Stimulated activated CD4-positive, alpha-beta T cell treated with anti-CD3 and anti-CD28 coated beads, TNF-alpha, amount 100 ng/mL, for 1 hour (primary cell): ENCODE data around the gene TKTL1.
"Not testable (repeated sequence)": the region's sequence is repeated elsewhere in the genome, so short reads cannot be mapped to it uniquely, and the experiment has no call there.

Experiments
- DNase-seq, 3 donors: peaks; one replicate each; pipeline ENCODE4 v3.0.0-alpha.2; 2020; ENCODE audit warnings: low read depth in 3 of 3, low spot score in 1 of 3

Gene TKTL1

DNA sequence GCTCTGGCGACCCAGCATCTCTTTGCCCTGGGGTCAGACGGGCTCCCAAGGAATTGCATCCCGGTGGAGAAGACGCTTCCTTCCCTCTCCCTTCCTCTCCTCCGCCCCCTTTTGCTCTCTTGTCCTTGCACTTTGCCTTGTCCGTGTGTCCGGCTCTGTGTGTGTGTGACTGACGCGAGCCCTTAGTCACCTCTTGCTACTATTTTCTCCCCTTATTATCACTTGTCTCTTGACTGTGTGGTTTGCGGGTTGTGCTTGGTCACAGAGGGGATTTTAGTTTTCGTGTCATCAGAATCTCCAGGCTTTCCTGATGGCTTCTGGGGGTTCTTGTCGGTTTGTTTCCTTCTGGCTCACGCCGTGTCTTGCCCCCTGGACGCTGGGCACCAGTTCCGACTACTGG is 47.5 kb downstream of the TKTL1 start:
- DNase-seq, result not testable (repeated sequence)

DNA sequence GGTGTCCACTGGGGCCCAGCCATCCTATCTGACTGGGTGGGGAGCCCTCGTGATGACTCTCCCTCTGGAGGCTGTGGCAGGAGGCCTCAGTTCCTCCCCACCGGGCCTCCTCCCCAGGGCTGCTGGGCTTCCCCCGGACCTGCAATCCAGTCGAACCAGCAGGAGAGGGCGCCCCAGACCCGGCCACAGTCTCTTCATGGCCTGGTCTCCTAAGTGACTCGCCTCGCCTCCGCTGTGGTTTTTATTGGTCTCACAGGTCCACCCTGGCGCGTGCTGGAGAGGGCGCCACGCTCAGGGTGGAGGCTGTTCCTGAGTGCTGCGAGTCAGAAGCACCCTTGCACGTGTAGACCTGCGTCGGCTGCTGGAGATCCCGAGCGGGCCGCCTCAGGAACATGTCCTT is 48.0 kb downstream of the TKTL1 start:
- not testable (repeated sequence) for DNase-seq

DNA sequence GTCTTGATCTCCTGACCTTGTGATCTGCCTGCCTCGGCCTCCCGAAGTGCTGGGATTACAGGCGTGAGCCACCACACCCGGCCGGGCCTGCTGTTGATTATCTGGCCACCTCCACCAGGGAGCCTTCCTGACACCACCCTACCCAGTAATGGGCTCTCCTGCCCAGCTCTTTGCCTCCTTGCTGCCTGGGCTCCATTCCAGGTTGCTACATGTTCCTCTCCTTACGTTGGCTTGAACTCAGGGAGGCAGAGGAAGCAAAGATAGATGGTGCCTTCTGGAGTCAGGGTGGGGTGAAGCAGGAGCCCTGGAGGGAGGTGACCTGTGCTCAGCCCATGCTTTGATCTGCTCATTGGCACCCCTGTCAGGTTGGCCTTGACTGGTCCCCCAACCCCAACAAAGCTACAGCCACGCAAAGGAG is 52.5 kb downstream of the TKTL1 start:
- no peak for DNase-seq

DNA sequence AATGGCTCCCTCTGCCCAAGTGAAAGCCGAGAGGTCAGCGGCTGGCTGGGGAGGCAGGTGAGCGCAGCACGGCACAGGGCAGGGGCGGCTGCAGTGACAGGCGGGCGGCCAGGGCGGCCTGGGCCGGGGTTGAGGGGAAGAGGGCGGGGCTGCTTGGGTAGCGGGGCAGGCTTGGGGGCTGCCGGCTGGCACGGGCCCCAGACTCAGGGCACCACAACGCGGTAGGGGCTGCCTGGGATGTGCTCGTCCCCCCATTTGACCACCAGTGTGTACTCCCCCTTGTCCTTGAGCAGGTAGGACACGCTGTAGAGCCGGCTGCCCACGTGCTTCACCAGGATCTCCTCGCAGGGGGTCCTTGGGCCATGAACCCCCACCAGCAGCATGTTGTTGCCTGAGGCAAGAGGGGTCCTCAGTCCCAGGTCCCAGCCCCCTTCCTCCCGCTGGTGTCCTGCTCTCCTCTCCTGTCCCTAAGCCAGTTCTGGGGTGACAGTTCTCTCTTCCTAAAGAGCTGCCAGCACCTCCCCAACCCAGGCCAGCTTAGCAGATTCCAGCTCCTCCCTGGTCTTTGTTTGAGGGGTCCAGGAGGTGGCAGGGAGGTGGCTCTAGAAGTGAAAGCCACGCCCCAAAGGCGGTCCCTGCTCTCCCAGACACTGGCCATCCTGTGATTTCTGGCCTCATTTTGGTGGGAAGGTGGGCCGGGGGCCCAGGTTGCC is 53.2 kb downstream of the TKTL1 start:
- DNase-seq, result no peak

DNA sequence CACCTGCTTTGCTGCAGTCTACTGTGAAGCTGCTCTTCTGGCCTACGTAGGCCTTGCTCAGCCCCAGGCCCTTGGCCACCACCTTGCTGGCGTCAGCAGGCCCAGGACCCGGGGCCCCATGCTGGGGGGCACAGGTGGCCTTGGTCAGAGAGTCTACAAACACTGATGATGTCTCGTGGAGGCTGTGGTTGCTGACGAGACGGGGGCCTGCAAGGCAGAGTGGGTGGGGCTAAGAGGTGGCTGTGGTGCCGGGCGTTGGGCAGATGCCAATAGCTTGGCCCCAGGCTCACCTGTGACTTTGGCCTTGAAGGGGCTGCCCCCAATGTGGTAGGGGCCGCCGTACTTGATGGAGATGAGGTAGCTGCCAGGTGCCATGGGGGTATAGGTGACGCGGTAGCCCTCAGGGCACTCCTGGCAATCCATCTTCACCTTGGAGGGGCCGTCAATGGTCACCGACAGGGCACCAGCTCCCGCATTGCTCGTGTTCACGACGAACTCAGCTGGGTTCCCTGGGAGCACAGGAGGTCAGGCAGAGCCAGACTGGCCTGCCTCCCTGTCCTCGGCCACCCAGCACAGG is 53.9 kb downstream of the TKTL1 start:
- DNase-seq, result no peak

DNA sequence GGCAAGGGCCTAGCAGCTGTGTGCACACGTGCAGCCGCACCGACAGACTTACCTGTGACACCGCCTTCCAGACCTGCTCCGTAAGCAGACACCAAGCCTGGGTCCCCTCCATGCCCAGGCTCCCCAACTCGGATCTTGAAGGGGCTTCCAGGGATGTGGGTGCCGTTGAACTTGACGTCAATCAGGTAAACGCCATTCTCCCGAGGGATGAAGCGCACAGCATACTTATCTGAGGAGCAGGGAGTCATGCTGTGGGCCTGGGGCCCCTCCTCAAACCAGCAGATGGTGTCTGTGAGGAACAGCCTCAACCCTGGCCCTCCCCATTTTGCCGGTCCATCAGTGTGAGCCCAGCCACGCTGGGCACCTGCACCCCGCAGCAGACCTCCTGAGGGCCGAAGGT is 54.4 kb downstream of the TKTL1 start:
- no peak for DNase-seq

DNA sequence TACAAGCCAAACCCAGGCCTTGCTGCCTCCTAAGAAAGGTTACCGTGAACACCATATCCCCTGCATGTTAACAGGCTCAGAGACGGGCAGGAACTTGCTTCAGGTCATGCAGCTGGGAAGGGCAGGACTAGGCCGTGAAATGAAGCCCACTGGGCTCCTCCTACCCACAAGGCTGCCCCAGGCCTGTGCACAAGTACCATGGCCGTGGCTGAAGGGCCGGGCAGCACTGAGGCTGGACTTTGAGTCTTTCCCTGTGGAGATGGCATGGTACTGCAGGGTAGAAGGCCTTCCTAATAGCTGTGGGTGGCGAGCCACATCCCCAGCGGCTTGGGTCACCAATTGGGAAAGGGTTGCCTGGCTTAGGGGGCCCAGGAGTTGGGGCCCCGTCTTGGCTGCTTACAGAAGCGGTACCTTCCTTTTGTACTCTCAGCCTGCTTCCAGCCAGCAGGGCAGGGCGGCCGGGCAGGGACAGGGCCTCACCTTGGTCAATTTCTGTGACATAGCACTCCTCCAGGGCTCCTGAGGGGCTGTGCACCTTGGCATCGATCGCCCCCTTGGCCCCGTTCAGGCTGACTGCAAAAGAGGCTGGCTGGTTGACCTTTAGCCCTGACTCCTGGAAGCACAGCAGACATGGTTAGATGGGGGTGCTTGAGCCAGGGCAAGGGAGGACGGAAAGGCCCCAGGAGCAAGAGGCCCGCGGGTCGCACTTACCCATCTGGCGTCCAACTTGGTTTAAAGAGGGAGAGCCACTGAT is 55.0 kb downstream of the TKTL1 start:
- no peak for DNase-seq

DNA sequence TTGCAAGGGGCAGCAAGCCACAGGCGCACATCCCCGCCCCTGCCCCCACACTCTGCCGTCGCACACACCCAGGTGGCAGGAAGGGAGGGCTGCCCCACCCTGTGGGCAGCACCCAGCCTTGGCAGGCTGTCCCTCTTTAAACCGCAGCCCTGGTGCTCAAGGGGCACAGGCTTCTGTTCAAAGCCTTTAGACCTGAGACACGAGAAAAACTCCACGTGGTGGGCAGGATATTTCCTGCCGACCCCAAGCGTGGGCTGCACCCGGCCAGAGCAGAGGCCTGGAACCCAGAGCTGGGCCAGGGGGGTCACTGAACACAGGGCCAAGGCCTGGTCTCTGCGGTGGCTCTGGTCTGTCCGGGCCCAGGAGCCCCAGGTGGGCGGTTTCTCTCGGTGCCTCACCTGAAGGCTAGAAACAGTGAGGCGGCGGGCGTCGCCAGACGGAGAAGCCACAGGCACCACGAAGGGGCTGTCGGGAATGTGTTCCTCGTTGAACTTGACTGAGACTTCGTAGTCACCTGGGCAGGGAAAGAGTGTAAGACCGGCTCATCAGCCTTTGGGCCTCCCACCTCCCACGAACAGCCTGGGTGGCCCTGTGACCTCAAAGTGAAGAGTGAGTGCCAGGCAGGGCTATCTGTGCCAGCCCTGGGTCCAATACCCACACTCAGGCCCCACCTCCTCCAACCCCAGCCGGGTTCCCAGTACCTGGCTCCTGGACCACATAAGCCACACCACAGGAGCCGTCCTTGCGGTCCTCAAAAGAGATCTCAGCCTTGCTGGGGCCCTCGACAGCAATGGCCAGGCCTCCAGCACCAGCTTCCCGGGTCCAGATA is 55.8 kb downstream of the TKTL1 start:
- DNase-seq, result no peak

DNA sequence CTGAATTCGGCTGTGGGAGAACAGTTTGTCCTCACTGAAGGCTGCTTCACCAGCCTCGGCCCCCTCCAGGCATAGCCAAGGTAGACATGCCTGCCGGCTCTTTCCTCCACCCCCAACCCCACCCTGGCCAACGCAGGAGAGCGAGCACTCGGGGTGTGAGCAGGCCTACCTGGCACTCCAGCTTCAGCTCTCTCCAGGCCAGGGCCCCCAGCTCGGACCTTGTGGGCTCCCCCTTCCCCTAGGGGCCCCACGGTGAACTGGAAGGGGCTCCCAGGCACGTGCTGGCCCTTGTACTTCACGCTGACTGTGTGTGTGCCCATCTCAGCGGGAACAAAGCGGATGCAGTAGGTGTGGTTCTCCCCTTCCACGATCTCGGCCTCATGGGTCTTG is 56.4 kb downstream of the TKTL1 start:
- no peak for DNase-seq

DNA sequence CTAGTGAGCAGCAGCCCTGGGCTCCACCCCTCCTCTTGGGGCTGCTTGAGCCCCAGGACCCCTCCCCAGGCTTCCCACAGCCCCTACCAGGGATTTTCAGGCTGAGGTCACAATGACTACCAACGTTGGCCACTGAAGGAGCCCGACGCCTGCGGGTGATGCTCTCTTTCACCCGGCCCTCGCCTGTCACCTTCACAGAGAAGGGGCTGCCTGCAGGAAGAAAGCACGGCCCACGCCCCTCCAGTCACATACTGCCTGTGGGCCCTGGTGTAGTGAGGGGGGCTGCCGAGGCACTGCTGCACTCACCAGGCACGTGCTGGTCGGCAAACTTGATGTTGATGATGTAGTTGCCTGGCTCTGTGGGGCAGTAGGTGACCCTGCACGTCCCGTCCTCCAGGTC is 56.9 kb downstream of the TKTL1 start:
- DNase-seq, result no peak

DNA sequence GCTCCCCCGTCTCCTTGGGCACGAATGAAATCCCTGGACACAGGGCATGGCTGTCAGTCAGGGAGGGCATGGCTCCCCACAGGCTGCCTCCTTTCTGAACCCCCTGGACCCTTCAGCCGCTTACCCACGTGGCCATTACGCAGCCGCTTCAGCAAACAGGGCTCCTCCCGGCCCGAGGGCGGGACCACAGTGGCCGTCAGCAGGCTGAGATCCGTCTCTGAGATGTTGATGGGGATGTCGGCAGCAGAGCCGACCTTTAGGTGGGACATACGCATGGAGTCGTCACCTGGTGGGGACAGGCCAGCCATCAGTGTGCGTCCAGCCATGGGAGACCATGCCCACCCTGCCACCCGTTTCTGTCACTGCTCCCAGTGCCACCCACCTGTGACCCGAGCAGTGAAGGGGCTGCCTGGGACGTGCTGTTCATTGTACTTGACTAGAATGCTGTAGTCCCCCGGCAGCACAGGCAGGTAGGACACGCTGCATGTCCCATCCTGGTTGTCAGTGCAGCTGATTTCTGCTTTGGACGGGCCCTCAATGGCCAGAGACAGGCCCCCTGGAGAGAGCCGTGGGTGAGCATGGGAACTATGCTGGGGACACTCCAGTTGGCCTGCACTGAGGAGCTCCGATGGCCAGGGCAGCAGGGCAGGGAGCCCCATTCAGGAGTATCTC is 57.7 kb downstream of the TKTL1 start:
- no peak for DNase-seq

DNA sequence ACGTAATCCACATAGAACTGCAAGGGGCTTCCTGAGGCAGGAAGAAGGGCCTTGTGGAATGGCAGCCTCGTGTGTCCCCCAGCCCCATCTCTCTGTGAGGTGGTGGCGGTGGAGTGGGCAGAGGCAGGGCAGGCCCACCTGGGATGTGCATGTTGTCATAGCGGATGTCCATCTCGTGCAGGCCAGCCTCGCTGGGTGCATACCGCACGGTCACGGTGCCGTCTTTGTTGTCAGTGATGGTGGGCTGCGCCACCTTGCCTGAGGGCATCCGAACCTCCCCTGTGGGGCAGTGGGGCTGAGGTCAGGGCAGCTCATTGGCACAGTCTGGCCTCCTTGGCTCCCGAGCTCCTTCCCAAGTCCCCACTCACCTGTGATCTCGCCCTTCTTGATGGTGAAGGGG is 58.4 kb downstream of the TKTL1 start:
- no peak for DNase-seq

DNA sequence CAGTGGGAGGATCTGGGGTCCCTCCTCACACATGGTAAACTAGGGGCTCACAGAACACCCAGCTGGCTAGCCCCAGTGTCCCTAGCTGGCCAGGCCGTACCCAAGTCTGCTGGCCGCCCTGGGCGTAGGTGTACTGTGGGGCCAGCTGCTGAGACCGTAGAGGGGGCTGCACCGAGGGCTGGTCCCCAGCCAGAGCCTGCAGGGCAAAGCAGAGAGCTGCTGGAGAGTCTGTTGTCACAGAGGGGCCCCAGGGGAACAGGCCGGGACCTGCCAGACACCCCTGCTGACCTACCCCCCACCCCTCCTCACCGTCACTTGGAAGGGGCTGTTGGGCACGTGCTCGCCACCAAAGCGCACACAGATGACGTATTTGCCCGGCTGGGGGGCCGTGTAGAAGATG is 58.9 kb downstream of the TKTL1 start:
- no peak for DNase-seq

DNA sequence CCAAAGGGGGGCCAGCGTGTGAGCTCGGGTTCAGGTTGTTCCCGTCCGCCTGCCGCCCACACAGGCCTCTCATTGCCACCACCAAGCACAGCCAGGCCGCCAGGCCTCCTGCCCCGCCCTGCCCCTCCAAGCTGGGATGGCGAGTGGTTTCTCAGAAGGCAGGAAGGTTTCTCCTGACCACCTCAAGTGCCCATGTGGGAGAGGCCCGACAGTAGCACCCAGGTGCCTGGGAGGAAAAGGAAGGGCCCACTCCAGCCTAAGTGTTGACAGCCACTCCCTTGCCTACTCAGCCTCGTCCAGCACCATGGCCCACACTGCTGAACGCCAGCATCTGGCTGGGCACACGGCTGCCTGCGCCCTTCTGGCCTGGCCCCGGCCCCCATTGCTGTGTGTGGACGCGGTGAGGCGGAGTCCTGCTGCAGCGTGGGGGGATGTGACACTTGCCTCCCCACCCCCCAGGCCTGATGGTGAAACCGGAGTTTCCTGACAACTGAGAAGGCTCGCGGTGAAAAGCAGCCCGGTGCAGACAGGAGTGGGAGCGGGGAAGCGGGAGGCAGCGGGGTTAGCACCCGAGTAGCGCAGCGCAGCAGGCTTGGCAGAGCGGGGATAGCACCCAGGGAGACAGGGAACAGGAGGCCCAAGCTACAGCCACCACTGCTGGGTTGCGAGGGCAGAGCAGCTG is 59.6 kb downstream of the TKTL1 start:
- no peak for DNase-seq

DNA sequence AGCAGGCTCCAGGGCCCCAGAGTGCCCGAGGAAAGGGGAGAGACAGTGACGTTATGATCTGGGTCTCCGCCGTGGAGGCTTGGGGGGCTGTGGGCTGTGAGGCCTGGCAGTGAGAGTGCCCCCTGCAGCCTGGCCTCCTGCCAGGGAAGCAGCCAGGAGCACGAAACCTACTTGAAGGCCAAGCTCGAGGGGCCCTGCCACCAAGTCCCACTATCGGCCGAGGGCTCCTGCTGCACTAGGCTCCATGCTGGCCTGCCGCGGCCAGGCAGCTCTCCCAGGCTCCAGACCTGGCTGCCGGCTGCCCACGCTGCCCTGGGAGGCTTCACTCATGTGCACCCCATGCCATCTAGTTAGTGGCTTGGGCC is 60.2 kb downstream of the TKTL1 start:
- DNase-seq, result no peak

DNA sequence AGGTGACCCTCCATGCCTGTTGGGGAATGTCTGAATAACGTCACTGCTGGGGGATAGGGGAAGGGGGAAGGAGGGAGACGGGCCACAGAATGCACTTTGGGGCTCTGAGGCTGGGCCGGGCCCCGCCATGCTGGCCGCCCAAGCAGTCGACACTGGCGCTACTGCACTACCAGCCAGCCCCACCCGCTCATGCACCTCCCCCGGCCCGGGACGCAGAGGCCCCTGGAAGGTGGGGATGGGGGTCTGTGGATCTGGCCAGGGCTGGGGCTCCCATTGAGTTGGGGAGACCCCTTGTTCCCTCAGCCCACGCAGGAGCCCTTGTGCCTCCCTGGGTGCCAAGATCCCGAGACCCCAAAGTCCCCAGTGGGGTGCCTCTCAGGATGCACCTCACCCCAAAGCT is 61.0 kb downstream of the TKTL1 start:
- DNase-seq, result no peak

DNA sequence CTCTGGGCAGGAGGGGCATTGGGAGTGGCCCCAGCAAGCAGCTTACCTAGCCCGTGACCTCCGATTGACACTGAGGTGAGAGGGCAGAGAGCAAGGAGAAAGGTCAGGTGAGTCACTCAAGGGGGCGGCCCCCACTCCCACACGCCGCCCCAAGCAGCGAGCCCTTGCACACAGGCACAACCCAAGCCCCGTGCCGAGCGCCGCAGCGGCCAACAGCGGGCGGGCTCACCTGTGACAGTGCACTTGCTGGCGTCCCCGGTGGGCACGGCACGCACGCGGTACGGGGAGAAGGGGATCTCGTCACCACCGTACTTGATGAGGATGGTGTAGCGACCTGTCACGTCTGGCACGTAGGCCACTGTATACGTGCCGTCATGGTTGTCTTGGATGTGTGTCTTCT is 61.6 kb downstream of the TKTL1 start:
- DNase-seq, result no peak

DNA sequence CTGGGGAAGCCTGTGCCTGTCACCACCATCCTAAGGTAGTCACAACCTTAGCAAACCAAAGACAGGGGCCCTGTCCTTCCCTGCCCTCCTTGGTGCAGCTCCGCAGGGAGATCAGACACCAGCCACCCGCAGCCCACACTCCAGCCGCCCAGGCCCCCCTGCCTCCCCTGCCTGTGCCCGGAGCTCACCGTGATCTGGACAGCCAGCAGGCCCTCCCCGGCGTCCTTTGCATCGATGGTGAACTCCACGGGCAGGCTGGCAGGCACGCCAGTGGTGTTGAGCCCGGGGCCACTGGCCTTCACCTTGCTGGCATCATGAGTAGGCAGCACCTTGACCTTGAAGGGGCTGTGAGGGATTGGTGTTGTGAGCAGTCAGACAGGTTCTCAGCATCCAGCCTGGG is 62.4 kb downstream of the TKTL1 start:
- DNase-seq, result no peak

DNA sequence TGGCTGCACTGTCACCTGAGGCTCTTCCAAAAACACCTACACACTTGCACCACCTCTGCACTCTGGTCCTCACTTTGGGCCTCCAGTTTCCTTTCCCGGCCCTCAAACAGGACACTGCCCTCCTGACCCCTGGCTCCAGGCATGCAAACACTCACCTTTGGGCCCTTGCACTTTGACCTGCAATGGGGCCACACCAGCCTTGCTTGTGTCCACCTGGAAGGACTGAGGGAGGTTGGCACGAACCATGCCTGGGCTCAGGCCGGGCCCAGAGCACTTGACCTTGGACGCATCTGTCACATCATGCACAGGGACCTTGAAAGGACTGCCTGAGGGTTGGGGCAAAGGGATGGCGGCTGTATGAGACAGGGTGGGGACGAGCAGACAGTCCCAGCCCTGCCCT is 63.2 kb downstream of the TKTL1 start:
- DNase-seq, result no peak

DNA sequence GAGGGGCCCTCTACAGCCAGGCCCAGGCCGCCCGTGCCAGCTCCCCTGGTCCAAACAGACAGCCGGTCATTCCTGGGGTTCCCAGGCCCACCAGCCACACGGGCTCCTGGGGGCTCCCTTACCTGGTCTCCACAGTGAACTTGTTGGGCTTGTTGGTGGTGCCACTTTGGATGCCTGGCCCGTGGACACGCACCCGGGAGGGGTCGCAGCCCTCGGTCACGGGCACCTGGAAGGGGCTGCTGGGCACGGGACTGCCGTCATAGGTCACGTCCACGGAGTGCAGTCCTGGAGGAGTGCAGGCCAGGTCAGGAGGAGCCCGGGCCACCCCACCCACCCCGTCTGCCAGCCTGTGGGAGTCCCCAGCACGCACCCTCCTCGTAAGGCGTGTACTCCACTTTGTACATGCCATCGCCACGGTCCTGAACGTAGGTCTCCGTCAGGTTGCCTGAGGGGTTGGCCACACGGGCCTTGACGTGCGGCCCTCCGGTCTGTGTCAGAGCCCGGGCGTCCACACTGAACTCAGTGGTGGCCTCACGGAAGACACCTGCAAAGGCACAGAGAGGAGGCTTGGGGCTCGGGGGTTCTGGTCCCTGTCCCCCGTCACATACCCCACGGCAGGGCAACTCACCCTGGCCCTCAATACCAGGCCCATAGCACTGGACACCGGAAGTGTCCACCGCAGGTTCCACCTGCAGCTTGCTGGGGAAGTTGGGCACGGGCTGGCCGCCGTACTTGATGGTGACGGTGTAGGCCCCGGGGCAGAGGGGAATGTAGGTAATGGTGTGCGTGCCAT is 64.0 kb downstream of the TKTL1 start:
- DNase-seq, result no peak
